Spleen (tissue), 11 donors: ENCODE measurements around the gene MINDY4. TPM values are rescaled to one million over a fixed set of nuclear protein-coding genes. Genes with fewer than 3 reads are reported as not detected.

Source experiments
- DNase-seq: peaks from one replicate; pipeline ENCODE4 v3.0.0-alpha.2; 2020
- H3K27ac ChIP-seq, 8 donors: fragments of 200-600 bp; sonication (generic) in 7 of 8; 1 replicate in 4 of 8; 2 replicates in 4 of 8; pipeline versions ENCODE4 v1.5.0 to v1.8.0; 2016 to 2021; ENCODE audit warnings: inconsistent platforms in 4 of 8, mild to moderate bottlenecking in 4 of 8, moderate library complexity in 1 of 8
- H3K27me3 ChIP-seq, 7 donors: fragments of 200-600 bp; sonication (generic) in 6 of 7; replicated peaks in 1 of 7; 1 replicate in 4 of 7; 2 replicates in 3 of 7; pipeline versions ENCODE4 v1.5.0 to v1.8.0; 2016 to 2021; ENCODE audit warnings: inconsistent platforms in 3 of 7, mild to moderate bottlenecking in 1 of 7
- H3K36me3 ChIP-seq, 6 donors: fragments of 200-600 bp; sonication (generic) in 5 of 6; 1 replicate in 4 of 6; 2 replicates in 2 of 6; pipeline versions ENCODE4 v1.5.0 to v1.8.0; 2016 to 2021; ENCODE audit warnings: inconsistent platforms in 2 of 6
- H3K4me1 ChIP-seq, 6 donors: fragments of 200-600 bp; sonication (generic) in 5 of 6; 1 replicate in 3 of 6; 2 replicates in 3 of 6; pipeline versions ENCODE4 v1.5.0 to v1.8.0; 2016 to 2021; ENCODE audit warnings: inconsistent platforms in 3 of 6
- H3K4me3 ChIP-seq, 8 donors: fragments of 200-600 bp; sonication (generic) in 7 of 8; 1 replicate in 4 of 8; 2 replicates in 4 of 8; pipeline versions ENCODE4 v1.5.0 to v1.8.0; 2016 to 2021; ENCODE audit warnings: inconsistent platforms in 4 of 8, mild to moderate bottlenecking in 4 of 8, moderate library complexity in 2 of 8
- H3K9me3 ChIP-seq, 8 donors: fragments of 200-600 bp; sonication (generic) in 7 of 8; 1 replicate in 4 of 8; 2 replicates in 4 of 8; pipeline versions ENCODE4 v1.5.0 to v1.8.0; 2016 to 2021; ENCODE audit warnings: inconsistent platforms in 4 of 8
- POLR2A ChIP-seq, 3 donors: fragments of 450-650 bp; IDR thresholded peaks; one replicate each; pipeline ENCODE4 v1.5.1; 2017; ENCODE audit warnings: antibody characterized with exemption in 3 of 3, mild to moderate bottlenecking in 1 of 3
- POLR2AphosphoS5 ChIP-seq, 3 donors: sonication (generic); formaldehyde crosslinking; IDR thresholded peaks; one replicate each; pipeline ENCODE4 v1.5.1; 2017; ENCODE audit warnings: antibody characterized with exemption in 3 of 3
- WGBS, 5 donors: extraction: QIAGEN DNeasy Blood & Tissue Kit in 3 of 5; methylation state at CpG; one replicate each; pipeline versions ENCODE4 v1.1.5 to v1.1.7; 2013 to 2018; 5-methylcytosine and 5-hydroxymethylcytosine counted together
- intact Hi-C: fragments of 100-400 bp; cut with DNase I; formaldehyde crosslinking; loops from one replicate; pipeline ENCODE4 v1.15.0; 2023; ENCODE audit warnings: low total_unique reads
- polyA plus RNA-seq, 3 donors: library from polyadenylated mRNA; stranded (reverse); fragments of 200-250 nt; gene quantifications; one replicate each; pipeline ENCODE4 v1.2.1, GENCODE V29; 2013
- total RNA-seq, 7 donors: library from RNA; depleted of rRNA in 3 of 7; stranded (reverse); fragments of >200 nt in 3 of 7; fragmentation: NEBNext Ultra II Directional in 4 of 7; extraction: Animal tissue kit (Norgen Biotek cat#: 25700) in 4 of 7; gene quantifications; one replicate each; pipeline versions ENCODE4 v1.1.0 to v1.2.1, GENCODE V29; 2016 to 2021
- TF ChIP-seq, protein P1 (sequence below), 11 experiments: fragments of 200-600 bp in 7 of 11; fragments of 450-650 bp in 4 of 11; sonication (generic) in 4 of 11; IDR thresholded peaks in 8 of 11; conservative IDR thresholded peaks in 3 of 11; 1 replicate in 7 of 11; 2 replicates in 4 of 11; pipeline versions ENCODE4 v1.4.0 to v1.8.0; 2016 to 2021; ENCODE audit warnings: antibody characterized with exemption in 11 of 11, inconsistent platforms in 4 of 11, mild to moderate bottlenecking in 1 of 11
- donor health status: healthy with polysubstance abuse.
- donor health status: DM: no; HTN: no; CAD: no; lungs with moderate emphysema.
- donor health status: DM: no; HTN: no; CAD: no.
- donor health status: Bipolar disorder and iron deficiency.
- donor health status: healthy.
- donor health status: DM: no; HTN: no; CAD: no.
- donor health status: DM: yes; HTN: yes; CAD: no.

The MINDY4 gene
- total and polyA plus RNA-seq, 10 donors = 0.63 to 7.0 (median 3.0) TPM

DNA sequence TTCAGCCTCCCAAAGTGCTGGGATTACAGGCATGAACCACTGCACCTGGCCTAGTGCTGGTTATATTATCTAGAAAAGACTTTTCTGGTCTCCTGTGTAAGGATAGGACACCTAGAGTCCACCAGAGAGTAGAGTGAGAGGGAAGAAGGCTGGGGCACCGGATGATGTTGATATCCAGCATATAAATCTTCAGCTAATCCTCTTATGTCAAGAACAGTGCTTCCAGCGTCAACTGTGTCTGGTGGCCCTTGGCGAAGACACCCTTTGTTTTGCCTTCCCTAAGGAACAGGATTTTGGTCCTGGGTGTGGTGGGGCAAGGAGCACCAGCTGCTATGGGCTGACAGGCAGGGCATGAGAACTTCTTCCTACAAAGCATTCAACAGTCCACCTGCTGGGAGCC is 35.6 kb upstream of the MINDY4 start:
- H3K4me1 ChIP-seq = peaks cover 0 to 15% (median 2%) of the 10 kb centered on the region in 6 donors
- no peak for TF ChIP-seq POLR2AphosphoS5 (IDR thresholded peaks at IDR 0.05)
- TF ChIP-seq POLR2A (IDR thresholded peaks at IDR 0.05) = no peak
- no peak overlapping the region for H3K27ac ChIP-seq
- no peaks in the 10 kb centered on the region for H3K9me3 ChIP-seq
- no peak for DNase-seq
- intact Hi-C loops = loop anchor here (10.0 kb wide), 1 partner anchor 571 kb away; no protein-coding TSS in a partner anchor
- H3K27me3 ChIP-seq = peaks cover 0 to 16% (median 0%) of the 10 kb centered on the region in 7 donors
- H3K4me3 ChIP-seq = no peak overlapping the region
- H3K36me3 ChIP-seq = no peaks in the 10 kb centered on the region
- WGBS, 5 donors = 93 to 96% (median 94%) methylated on average over 3 of the region's 3 CpGs

DNA sequence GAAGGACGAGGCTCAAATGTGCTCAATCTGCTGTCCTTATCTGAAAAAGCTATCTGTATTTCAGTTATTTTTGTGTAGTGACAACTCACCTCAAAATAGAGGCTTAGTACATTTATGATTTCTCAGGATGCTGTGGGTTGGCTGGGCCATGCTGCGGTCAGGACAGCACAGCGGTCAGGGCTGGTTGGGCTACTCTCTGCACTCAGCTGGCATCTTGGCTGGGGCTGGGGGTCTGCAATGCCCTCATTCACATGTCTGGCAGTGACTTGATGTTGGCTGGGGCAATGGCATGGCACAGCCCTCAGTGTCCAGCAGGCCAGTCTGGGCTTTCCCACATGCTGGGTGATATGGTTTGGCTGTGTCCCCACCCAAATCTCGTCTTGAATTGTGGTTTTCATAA is 34.9 kb upstream of the MINDY4 start:
- Histone ChIP-seq H3K27me3 (peaks cover 0 to 16% (median 0%) of the 10 kb centered on the region in 7 donors), H3K27ac (no peak overlapping the region), H3K36me3 (no peaks in the 10 kb centered on the region), H3K9me3 (no peaks in the 10 kb centered on the region), H3K4me3 (no peak overlapping the region), H3K4me1 (peaks cover 0 to 16% (median 2%) of the 10 kb centered on the region in 6 donors)
- WGBS, 5 donors = 81 to 95% (median 87%) methylated on average over 4 of the region's 4 CpGs
- DNase-seq = peak; percentile 51
- no peak for TF ChIP-seq POLR2A (IDR thresholded peaks at IDR 0.05)
- TF ChIP-seq, protein P1, sequence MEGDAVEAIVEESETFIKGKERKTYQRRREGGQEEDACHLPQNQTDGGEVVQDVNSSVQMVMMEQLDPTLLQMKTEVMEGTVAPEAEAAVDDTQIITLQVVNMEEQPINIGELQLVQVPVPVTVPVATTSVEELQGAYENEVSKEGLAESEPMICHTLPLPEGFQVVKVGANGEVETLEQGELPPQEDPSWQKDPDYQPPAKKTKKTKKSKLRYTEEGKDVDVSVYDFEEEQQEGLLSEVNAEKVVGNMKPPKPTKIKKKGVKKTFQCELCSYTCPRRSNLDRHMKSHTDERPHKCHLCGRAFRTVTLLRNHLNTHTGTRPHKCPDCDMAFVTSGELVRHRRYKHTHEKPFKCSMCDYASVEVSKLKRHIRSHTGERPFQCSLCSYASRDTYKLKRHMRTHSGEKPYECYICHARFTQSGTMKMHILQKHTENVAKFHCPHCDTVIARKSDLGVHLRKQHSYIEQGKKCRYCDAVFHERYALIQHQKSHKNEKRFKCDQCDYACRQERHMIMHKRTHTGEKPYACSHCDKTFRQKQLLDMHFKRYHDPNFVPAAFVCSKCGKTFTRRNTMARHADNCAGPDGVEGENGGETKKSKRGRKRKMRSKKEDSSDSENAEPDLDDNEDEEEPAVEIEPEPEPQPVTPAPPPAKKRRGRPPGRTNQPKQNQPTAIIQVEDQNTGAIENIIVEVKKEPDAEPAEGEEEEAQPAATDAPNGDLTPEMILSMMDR (IDR thresholded peaks at IDR 0.05 in 8 of 11, conservative IDR thresholded peaks at IDR 0.05 in 3 of 11) = no peak
- no peak for TF ChIP-seq POLR2AphosphoS5 (IDR thresholded peaks at IDR 0.05)
- intact Hi-C loops = loop anchor here (10.0 kb wide), 1 partner anchor 571 kb away; no protein-coding TSS in a partner anchor

DNA sequence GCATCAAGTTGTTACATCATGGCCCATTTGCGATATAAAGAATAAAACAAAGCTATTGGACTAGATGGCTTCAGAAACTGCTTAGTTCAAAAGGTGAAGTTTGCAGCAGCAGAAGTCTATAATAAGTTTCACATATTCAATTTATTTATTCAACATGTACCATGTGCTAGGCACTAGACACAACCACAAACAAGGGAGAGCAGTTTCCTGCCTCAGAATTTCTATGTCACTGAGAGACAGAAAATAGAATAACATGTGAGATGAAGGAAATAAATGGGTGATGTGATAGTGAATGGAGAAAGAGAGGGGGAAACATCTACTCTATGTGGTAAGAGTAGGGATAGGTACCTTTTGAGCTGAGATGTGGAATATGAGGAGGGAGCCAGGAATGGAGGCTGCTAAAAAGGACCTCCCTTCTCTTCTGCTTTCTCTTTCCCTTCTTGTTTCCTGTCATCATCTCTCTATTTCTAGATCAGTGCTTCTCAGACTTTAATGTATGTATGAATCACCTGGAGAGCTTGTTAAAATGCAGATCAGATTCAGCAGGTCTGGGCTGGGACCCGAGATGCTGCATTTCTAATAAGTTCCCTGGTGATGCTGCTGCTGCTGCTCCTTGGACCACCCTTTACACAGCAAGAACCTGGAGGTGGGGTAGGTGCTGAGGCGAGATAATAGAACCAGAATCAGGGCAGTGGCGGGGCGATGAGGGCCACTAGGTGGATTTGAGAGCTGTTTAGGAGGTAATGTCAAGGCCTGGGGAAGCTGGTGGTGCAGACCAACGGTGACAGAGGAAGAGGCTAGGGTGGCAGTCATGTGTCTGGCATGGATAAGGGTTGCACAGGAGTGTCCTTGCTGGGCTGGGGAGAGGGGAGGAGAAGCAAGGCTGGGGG is 32.9 kb upstream of the MINDY4 start:
- Histone ChIP-seq H3K4me3 (no peak overlapping the region), H3K36me3 (no peaks in the 10 kb centered on the region), H3K27ac (peak overlapping the region in 5 of 8 donors; percentile 5 to 75 (median 55)), H3K9me3 (no peaks in the 10 kb centered on the region), H3K4me1 (peaks cover 0 to 16% (median 2%) of the 10 kb centered on the region in 6 donors), H3K27me3 (peaks cover 0 to 8% (median 0%) of the 10 kb centered on the region in 7 donors)
- TF ChIP-seq POLR2A (IDR thresholded peaks at IDR 0.05) (no peak), POLR2AphosphoS5 (IDR thresholded peaks at IDR 0.05) (no peak)
- TF ChIP-seq, protein P1 (IDR thresholded peaks at IDR 0.05 in 8 of 11, conservative IDR thresholded peaks at IDR 0.05 in 3 of 11) = no peak
- intact Hi-C loops = loop anchor here (10.0 kb wide), 1 partner anchor 573 kb away; no protein-coding TSS in a partner anchor
- WGBS, 5 donors = 73 to 80% (median 76%) methylated on average over 6 of the region's 6 CpGs
- no peak for DNase-seq

DNA sequence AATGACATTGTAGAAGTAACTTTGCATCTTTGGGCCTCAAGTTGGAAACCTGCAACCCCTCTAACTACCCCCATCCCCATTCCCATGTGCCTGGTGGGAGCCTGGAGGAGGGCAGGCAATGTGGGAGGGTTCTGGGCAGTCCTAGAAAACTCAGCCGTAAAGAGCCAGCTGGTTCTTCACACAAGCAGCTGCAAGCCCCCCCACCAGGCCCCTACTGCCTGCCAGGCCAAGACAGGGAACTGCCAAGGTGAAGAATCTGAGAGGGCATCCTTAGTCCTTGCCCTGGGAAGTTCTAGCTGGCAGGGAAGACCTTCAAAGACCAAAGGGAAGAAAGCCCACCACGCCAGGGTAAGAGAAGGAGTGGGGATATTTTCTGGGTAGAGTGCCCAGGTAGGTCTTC is 31.5 kb upstream of the MINDY4 start:
- H3K36me3 ChIP-seq = no peaks in the 10 kb centered on the region
- H3K4me1 ChIP-seq = peaks cover 0 to 16% (median 2%) of the 10 kb centered on the region in 6 donors
- 69 to 95% (median 89%) methylated on average over 2 of the region's 2 CpGs for WGBS, 5 donors
- no peaks in the 10 kb centered on the region for H3K9me3 ChIP-seq
- H3K27me3 ChIP-seq = no peaks in the 10 kb centered on the region
- no peak for DNase-seq
- intact Hi-C loops = loop anchor here (10.0 kb wide), 1 partner anchor 575 kb away; no protein-coding TSS in a partner anchor
- no peak overlapping the region for H3K27ac ChIP-seq
- no peak for TF ChIP-seq POLR2A (IDR thresholded peaks at IDR 0.05)
- TF ChIP-seq, protein P1 (IDR thresholded peaks at IDR 0.05 in 8 of 11, conservative IDR thresholded peaks at IDR 0.05 in 3 of 11) = no peak
- TF ChIP-seq POLR2AphosphoS5 (IDR thresholded peaks at IDR 0.05) = no peak
- no peak overlapping the region for H3K4me3 ChIP-seq
